Hematopoietic multipotent progenitor cell treated with erythropoietin and hydrocortisone succinate and interleukin-3 and kit ligand, for 8 days (in vitro differentiated cells): ENCODE results near the gene MRPL48.
"Not testable (repeated sequence)": the region's sequence is repeated elsewhere in the genome, so short reads cannot be mapped to it uniquely, and the experiment has no call there.

Experiments used
- DNase-seq: peaks from one replicate; pipeline ENCODE4 v3.0.0-alpha.2; 2015

MRPL48 gene

GRCh38 chr11:73779084-73779902 lies 8.4 kb upstream of the MRPL48 start:
- DNase-seq: peak; percentile 98

GRCh38 chr11:73781303-73781702 lies 6.4 kb upstream of the MRPL48 start:
- DNase-seq: no peak

- DNase-seq: no peak
These were observed 4.1 kb upstream of the MRPL48 start for GRCh38 chr11:73783483-73784020.

GRCh38 chr11:73784080-73784634 lies 3.5 kb upstream of the MRPL48 start:
- DNase-seq: no peak

GRCh38 chr11:73784734-73785133 lies 2.9 kb upstream of the MRPL48 start:
- DNase-seq: no peak

- DNase-seq: not testable (repeated sequence)
These were observed 2.2 kb upstream of the MRPL48 start for GRCh38 chr11:73785467-73785866.

- DNase-seq: no peak
These were observed 527 bp upstream of the MRPL48 start for GRCh38 chr11:73787051-73787642.

GRCh38 chr11:73789279-73789670 lies 1.6 kb downstream of the MRPL48 start:
- DNase-seq: no peak

- DNase-seq: no peak
These were observed 4.9 kb downstream of the MRPL48 start for GRCh38 chr11:73792584-73792983.

- no peak for DNase-seq
These were observed 8.4 kb downstream of the MRPL48 start for GRCh38 chr11:73795925-73796632.

GRCh38 chr11:73797457-73797856 lies 9.8 kb downstream of the MRPL48 start:
- no peak for DNase-seq

GRCh38 chr11:73800276-73800806 lies 12.7 kb downstream of the MRPL48 start:
- no peak for DNase-seq

GRCh38 chr11:73801136-73801535 lies 13.5 kb downstream of the MRPL48 start:
- no peak for DNase-seq

- DNase-seq: no peak
These were observed 17.0 kb downstream of the MRPL48 start for GRCh38 chr11:73804712-73805111.

- DNase-seq: no peak
These were observed 20.4 kb downstream of the MRPL48 start for GRCh38 chr11:73808052-73808451.

GRCh38 chr11:73810637-73811036 lies 23.0 kb downstream of the MRPL48 start:
- no peak for DNase-seq

- peak; percentile 58 for DNase-seq
These were observed 24.6 kb downstream of the MRPL48 start for GRCh38 chr11:73812234-73812633.

GRCh38 chr11:73814812-73815211 lies 27.1 kb downstream of the MRPL48 start:
- DNase-seq: no peak

- DNase-seq: no peak
These were observed 31.2 kb downstream of the MRPL48 start for GRCh38 chr11:73818846-73819245.

- DNase-seq: no peak
These were observed 42.6 kb downstream of the MRPL48 start for GRCh38 chr11:73830261-73830660.

GRCh38 chr11:73833067-73833466 lies 45.4 kb downstream of the MRPL48 start:
- no peak for DNase-seq

GRCh38 chr11:73838443-73839122 lies 50.9 kb downstream of the MRPL48 start:
- DNase-seq: no peak

- no peak for DNase-seq
These were observed 51.4 kb downstream of the MRPL48 start for GRCh38 chr11:73839123-73839457.
